Measurements from ENCODE around the gene FEM1B.

Gene FEM1B

GRCh38 chr15:68289057-68289456 is 11.5 kb downstream of the FEM1B start:
- no peak for TF ChIP-seq CTCF (IDR thresholded peaks at IDR 0.05; ENCODE audit: low read length)
- TF ChIP-seq EZH2 (IDR thresholded peaks at IDR 0.05; ENCODE audit: borderline replicate concordance, low read length): no peak
- H3K36me3 ChIP-seq (ENCODE audit: insufficient read depth, low read length): peaks cover 58% of the 10 kb centered on the region
- H3F3A ChIP-seq (ENCODE audit: insufficient read depth, low read length): no peaks in the 10 kb centered on the region
- no peaks in the 10 kb centered on the region for H3K4me1 ChIP-seq (ENCODE audit: insufficient read depth, low read length, severe bottlenecking)
- no peak overlapping the region for H3K4me2 ChIP-seq (ENCODE audit: low read length)
- peaks cover 62% of the 10 kb centered on the region for H3K79me2 ChIP-seq (ENCODE audit: insufficient read depth, low read length)
- no peaks in the 10 kb centered on the region for H3K9me2 ChIP-seq (ENCODE audit: low read depth, low read length)
- no peak overlapping the region for H3K4me3 ChIP-seq (ENCODE audit: low read depth, low read length, poor library complexity, severe bottlenecking)
- no peak overlapping the region for H3K9ac ChIP-seq (ENCODE audit: low read length)
- no peaks in the 10 kb centered on the region for H3K27me3 ChIP-seq (ENCODE audit: insufficient read depth, low read length)
- no peak overlapping the region for H3K27ac ChIP-seq (ENCODE audit: low read depth, low read length, poor library complexity, severe bottlenecking)
- no peaks in the 10 kb centered on the region for H4K20me1 ChIP-seq (ENCODE audit: insufficient read depth, low read length)
- H2AFZ ChIP-seq (ENCODE audit: low read length): no peak overlapping the region
- H3K9me3 ChIP-seq (ENCODE audit: low read length): no peaks in the 10 kb centered on the region

GRCh38 chr15:68289621-68290352 is 12.2 kb downstream of the FEM1B start:
- no peaks in the 10 kb centered on the region for H4K20me1 ChIP-seq (ENCODE audit: insufficient read depth, low read length)

GRCh38 chr15:68290715-68291114 is 13.2 kb downstream of the FEM1B start:
- H2AFZ ChIP-seq (ENCODE audit: low read length): no peak overlapping the region
- no peak overlapping the region for H3K4me3 ChIP-seq (ENCODE audit: low read depth, low read length, poor library complexity, severe bottlenecking)
- TF ChIP-seq EZH2 (IDR thresholded peaks at IDR 0.05; ENCODE audit: borderline replicate concordance, low read length) (no peak), CTCF (IDR thresholded peaks at IDR 0.05; ENCODE audit: low read length) (no peak)
- H3K9me2 ChIP-seq (ENCODE audit: low read depth, low read length): no peaks in the 10 kb centered on the region
- H3K9ac ChIP-seq (ENCODE audit: low read length): no peak overlapping the region
- no peaks in the 10 kb centered on the region for H3K27me3 ChIP-seq (ENCODE audit: insufficient read depth, low read length)
- H3K79me2 ChIP-seq (ENCODE audit: insufficient read depth, low read length): peaks cover 45% of the 10 kb centered on the region
- no peak overlapping the region for H3K4me2 ChIP-seq (ENCODE audit: low read length)
- no peaks in the 10 kb centered on the region for H3F3A ChIP-seq (ENCODE audit: insufficient read depth, low read length)
- no peak overlapping the region for H3K27ac ChIP-seq (ENCODE audit: low read depth, low read length, poor library complexity, severe bottlenecking)
- H3K9me3 ChIP-seq (ENCODE audit: low read length): no peaks in the 10 kb centered on the region
- H4K20me1 ChIP-seq (ENCODE audit: insufficient read depth, low read length): no peaks in the 10 kb centered on the region
- H3K36me3 ChIP-seq (ENCODE audit: insufficient read depth, low read length): peaks cover 41% of the 10 kb centered on the region
- no peaks in the 10 kb centered on the region for H3K4me1 ChIP-seq (ENCODE audit: insufficient read depth, low read length, severe bottlenecking)

More at GRCh38 chr15:68289621-68290352, 12.2 kb downstream of the FEM1B start:
- no peaks in the 10 kb centered on the region for H3K9me3 ChIP-seq (ENCODE audit: low read length)
- H3K27ac ChIP-seq (ENCODE audit: low read depth, low read length, poor library complexity, severe bottlenecking): no peak overlapping the region
- H3K79me2 ChIP-seq (ENCODE audit: insufficient read depth, low read length): peaks cover 55% of the 10 kb centered on the region
- no peak overlapping the region for H3K4me3 ChIP-seq (ENCODE audit: low read depth, low read length, poor library complexity, severe bottlenecking)
- no peak overlapping the region for H3K4me2 ChIP-seq (ENCODE audit: low read length)
- H3K27me3 ChIP-seq (ENCODE audit: insufficient read depth, low read length): no peaks in the 10 kb centered on the region
- H3K9ac ChIP-seq (ENCODE audit: low read length): no peak overlapping the region
- H3K9me2 ChIP-seq (ENCODE audit: low read depth, low read length): no peaks in the 10 kb centered on the region
- H3F3A ChIP-seq (ENCODE audit: insufficient read depth, low read length): no peaks in the 10 kb centered on the region
- TF ChIP-seq EZH2 (IDR thresholded peaks at IDR 0.05; ENCODE audit: borderline replicate concordance, low read length): no peak
- TF ChIP-seq CTCF (IDR thresholded peaks at IDR 0.05; ENCODE audit: low read length): no peak
- peaks cover 51% of the 10 kb centered on the region for H3K36me3 ChIP-seq (ENCODE audit: insufficient read depth, low read length)
- no peaks in the 10 kb centered on the region for H3K4me1 ChIP-seq (ENCODE audit: insufficient read depth, low read length, severe bottlenecking)
- no peak overlapping the region for H2AFZ ChIP-seq (ENCODE audit: low read length)

All from OCI-LY1 (cell line).